ENCODE data around the gene MAP7. TPM values are rescaled to one million over a fixed set of nuclear protein-coding genes. Genes with fewer than 3 reads are reported as not detected.

Gene MAP7
- total RNA-seq, 6 experiments from 2014 or later: 0.14 to 0.65 (median 0.51) TPM

GRCh38 chr6:136546331-136546730 is 3.9 kb downstream of the MAP7 start:
- H3K4me3 Mint-ChIP-seq: no peak overlapping the region
- no peak for DNase-seq
- H3K9me3 Mint-ChIP-seq: no peaks in the 10 kb centered on the region
- no peaks in the 10 kb centered on the region for H3K36me3 Mint-ChIP-seq (ENCODE audit: low read depth)
- TF ChIP-seq, protein P1, sequence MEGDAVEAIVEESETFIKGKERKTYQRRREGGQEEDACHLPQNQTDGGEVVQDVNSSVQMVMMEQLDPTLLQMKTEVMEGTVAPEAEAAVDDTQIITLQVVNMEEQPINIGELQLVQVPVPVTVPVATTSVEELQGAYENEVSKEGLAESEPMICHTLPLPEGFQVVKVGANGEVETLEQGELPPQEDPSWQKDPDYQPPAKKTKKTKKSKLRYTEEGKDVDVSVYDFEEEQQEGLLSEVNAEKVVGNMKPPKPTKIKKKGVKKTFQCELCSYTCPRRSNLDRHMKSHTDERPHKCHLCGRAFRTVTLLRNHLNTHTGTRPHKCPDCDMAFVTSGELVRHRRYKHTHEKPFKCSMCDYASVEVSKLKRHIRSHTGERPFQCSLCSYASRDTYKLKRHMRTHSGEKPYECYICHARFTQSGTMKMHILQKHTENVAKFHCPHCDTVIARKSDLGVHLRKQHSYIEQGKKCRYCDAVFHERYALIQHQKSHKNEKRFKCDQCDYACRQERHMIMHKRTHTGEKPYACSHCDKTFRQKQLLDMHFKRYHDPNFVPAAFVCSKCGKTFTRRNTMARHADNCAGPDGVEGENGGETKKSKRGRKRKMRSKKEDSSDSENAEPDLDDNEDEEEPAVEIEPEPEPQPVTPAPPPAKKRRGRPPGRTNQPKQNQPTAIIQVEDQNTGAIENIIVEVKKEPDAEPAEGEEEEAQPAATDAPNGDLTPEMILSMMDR (IDR thresholded peaks at IDR 0.05): no peak
- H3K27me3 Mint-ChIP-seq (ENCODE audit: insufficient read depth): peaks cover 22% of the 10 kb centered on the region
- H3K27ac Mint-ChIP-seq: no peak overlapping the region
- no peaks in the 10 kb centered on the region; the same call in 1 of the 2 replicates for H3K4me1 Mint-ChIP-seq (ENCODE audit: low read depth)

DNA sequence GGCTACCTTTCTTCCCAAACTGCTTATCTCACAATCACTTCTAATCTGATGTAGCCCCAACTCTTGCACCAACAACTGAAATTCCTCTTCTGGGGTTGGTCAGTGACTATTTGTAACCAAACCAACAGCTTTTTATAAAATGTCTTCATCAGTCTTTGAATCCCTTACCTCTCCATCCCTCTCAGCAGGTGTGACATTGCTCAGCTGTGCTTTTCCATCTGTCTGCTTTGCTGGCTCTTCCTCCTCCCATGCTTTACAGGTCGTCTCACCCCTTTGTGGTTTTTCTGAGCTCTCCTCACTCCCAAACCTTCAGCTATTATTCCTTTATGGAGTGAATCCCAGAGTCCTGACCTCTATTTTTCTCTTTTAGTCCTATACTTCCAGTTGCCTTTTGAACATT is 5.9 kb downstream of the MAP7 start:
- H3K36me3 Mint-ChIP-seq (ENCODE audit: low read depth): no peaks in the 10 kb centered on the region
- TF ChIP-seq, protein P1 (IDR thresholded peaks at IDR 0.05): no peak
- no peak for DNase-seq
- no peaks in the 10 kb centered on the region for H3K9me3 Mint-ChIP-seq
- no peak overlapping the region for H3K27ac Mint-ChIP-seq
- peaks cover 17% of the 10 kb centered on the region for H3K27me3 Mint-ChIP-seq (ENCODE audit: insufficient read depth)
- no peaks in the 10 kb centered on the region; the same call in 1 of the 2 replicates for H3K4me1 Mint-ChIP-seq (ENCODE audit: low read depth)
- no peak overlapping the region for H3K4me3 Mint-ChIP-seq

DNA sequence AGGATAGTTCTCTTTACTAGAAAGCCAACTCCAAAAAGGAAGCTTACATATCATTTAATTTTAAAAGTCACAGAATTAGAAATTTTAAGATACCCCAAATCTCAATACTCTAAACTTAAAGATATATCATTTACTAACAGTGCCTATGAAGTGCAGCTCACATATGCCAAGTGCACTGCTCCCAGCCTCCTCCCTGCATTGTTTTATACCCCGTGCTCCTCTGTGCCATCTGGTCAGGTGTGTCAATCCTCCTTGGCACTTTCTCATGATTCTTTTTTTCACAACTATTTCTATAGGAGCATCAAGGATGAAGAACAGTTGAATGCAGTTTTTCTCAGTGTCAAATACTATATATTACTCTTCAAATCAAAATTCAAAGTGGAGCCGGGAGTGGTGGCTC is 8.8 kb downstream of the MAP7 start:
- no peaks in the 10 kb centered on the region for H3K4me1 Mint-ChIP-seq (ENCODE audit: low read depth)
- H3K9me3 Mint-ChIP-seq: no peaks in the 10 kb centered on the region

GRCh38 chr6:136539967-136540652 is 10.1 kb downstream of the MAP7 start:
- TF ChIP-seq, protein P1 (IDR thresholded peaks at IDR 0.05): no peak
- Mint-ChIP-seq H3K27me3 (ENCODE audit: insufficient read depth) (peaks cover 14% of the 10 kb centered on the region), H3K9me3 (no peaks in the 10 kb centered on the region), H3K27ac (no peak overlapping the region), H3K4me1 (ENCODE audit: low read depth) (no peaks in the 10 kb centered on the region), H3K4me3 (no peak overlapping the region), H3K36me3 (ENCODE audit: low read depth) (peaks cover 3% of the 10 kb centered on the region; the same call in 1 of the 2 replicates)
- DNase-seq: no peak

More for the DNA sequence above, 8.8 kb downstream of the MAP7 start:
- Mint-ChIP-seq H3K27me3 (ENCODE audit: insufficient read depth) (peaks cover 14% of the 10 kb centered on the region), H3K27ac (no peak overlapping the region), H3K36me3 (ENCODE audit: low read depth) (no peaks in the 10 kb centered on the region; the same call in 1 of the 2 replicates), H3K4me3 (no peak overlapping the region)
- TF ChIP-seq, protein P1 (IDR thresholded peaks at IDR 0.05): no peak
- no peak for DNase-seq

- H3K36me3 Mint-ChIP-seq (ENCODE audit: low read depth): peaks cover 3% of the 10 kb centered on the region; the same call in 1 of the 2 replicates
- peaks cover 13% of the 10 kb centered on the region; the same call in 1 of the 2 replicates for H3K27me3 Mint-ChIP-seq (ENCODE audit: insufficient read depth)
- no peaks in the 10 kb centered on the region for H3K4me1 Mint-ChIP-seq (ENCODE audit: low read depth)
- no peak overlapping the region for H3K27ac Mint-ChIP-seq
- TF ChIP-seq, protein P1 (IDR thresholded peaks at IDR 0.05): no peak
- no peak for DNase-seq
- H3K9me3 Mint-ChIP-seq: no peaks in the 10 kb centered on the region
- H3K4me3 Mint-ChIP-seq: no peak overlapping the region
Measured at GRCh38 chr6:136538836-136539235, 11.4 kb downstream of the MAP7 start.

Data from HFFc6 (cell line).